ENCODE data around the gene FAM124A. TPM values are rescaled to one million over a fixed set of nuclear protein-coding genes. Genes with fewer than 3 reads are reported as not detected.

FAM124A gene
- polyA plus RNA-seq, 3 donors = 0.03 to 0.20 (median 0.13) TPM

DNA sequence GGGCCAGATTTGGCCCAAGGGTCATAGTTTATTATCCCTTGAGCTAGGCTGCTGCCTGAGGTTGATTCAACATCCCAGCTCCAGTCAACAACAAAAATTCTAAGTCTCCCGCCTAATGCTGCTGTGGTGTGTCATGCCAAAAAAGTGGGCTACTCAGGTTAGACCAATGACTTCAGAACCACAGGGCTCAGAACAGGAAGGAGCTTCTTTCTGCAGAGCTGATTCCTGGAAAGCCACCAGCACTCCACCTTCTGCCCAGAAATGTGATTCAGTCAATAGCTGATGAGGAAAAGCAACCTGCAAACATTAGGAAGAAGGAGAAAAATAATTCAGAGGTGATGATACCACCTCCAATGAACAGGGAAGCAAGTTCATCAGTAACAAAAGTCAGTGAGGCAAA is 61.2 kb downstream of the FAM124A start:
- Histone ChIP-seq H3K9me3 (replicated peaks in 1 of 2; ENCODE audit: control insufficient read depth in 1 of 2, insufficient read depth in 1 of 2, low read length in 2 of 2) (no peaks in the 10 kb centered on the region), H3K4me2 (replicated peaks; ENCODE audit: extremely low read depth, low read length, poor library complexity, severe bottlenecking) (no peak overlapping the region), H3K4me3 (replicated peaks in 1 of 3; ENCODE audit: low read depth in 2 of 3, low read length in 3 of 3) (no peak overlapping the region), H4K20me1 (ENCODE audit: insufficient read depth, low read length) (no peaks in the 10 kb centered on the region), H3K4me1 (ENCODE audit: control insufficient read depth in 1 of 2, insufficient read depth in 2 of 2, low read length in 2 of 2) (no peaks in the 10 kb centered on the region), H3K79me2 (ENCODE audit: insufficient read depth, low read length) (no peaks in the 10 kb centered on the region), H3K27ac (ENCODE audit: low read depth in 1 of 2, low read length in 2 of 2) (no peak overlapping the region), H3K27me3 (ENCODE audit: control insufficient read depth in 2 of 2, insufficient read depth in 2 of 2, low read length in 2 of 2) (no peaks in the 10 kb centered on the region), H2AFZ (ENCODE audit: insufficient read depth, low read depth, low read length, poor library complexity, severe bottlenecking) (no peak overlapping the region), H3K9ac (ENCODE audit: insufficient read depth, low read length, poor library complexity, severe bottlenecking) (no peak overlapping the region), H3K36me3 (replicated peaks in 1 of 2; ENCODE audit: control insufficient read depth in 1 of 2, insufficient read depth in 2 of 2, low read length in 2 of 2) (no peaks in the 10 kb centered on the region)
- Mint-ChIP-seq H3K27ac (no peak overlapping the region), H3K4me3 (no peak overlapping the region), H3K4me1 (peaks cover 2% of the 10 kb centered on the region), H3K9me3 (no peaks in the 10 kb centered on the region), H3K27me3 (ENCODE audit: low read depth in 3 of 3) (peaks cover 2 to 5% (median 2%) of the 10 kb centered on the region in 3 donors), H3K36me3 (peaks cover 0 to 3% of the 10 kb centered on the region in 2 donors)
- DNase-seq = no peak
- intact Hi-C loops (cut with micrococcal nuclease) = loop anchor here in 1 of 2 donors (5.0 kb wide), 1 partner anchor 61 kb away; the partner anchor contains the start of gene FAM124A
- TF ChIP-seq, protein P1, sequence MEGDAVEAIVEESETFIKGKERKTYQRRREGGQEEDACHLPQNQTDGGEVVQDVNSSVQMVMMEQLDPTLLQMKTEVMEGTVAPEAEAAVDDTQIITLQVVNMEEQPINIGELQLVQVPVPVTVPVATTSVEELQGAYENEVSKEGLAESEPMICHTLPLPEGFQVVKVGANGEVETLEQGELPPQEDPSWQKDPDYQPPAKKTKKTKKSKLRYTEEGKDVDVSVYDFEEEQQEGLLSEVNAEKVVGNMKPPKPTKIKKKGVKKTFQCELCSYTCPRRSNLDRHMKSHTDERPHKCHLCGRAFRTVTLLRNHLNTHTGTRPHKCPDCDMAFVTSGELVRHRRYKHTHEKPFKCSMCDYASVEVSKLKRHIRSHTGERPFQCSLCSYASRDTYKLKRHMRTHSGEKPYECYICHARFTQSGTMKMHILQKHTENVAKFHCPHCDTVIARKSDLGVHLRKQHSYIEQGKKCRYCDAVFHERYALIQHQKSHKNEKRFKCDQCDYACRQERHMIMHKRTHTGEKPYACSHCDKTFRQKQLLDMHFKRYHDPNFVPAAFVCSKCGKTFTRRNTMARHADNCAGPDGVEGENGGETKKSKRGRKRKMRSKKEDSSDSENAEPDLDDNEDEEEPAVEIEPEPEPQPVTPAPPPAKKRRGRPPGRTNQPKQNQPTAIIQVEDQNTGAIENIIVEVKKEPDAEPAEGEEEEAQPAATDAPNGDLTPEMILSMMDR (IDR thresholded peaks at IDR 0.05) = no peak
- no CpG with 5 or more reads among the region's 1 CpG for WGBS (ENCODE audit: insufficient coverage)

DNA sequence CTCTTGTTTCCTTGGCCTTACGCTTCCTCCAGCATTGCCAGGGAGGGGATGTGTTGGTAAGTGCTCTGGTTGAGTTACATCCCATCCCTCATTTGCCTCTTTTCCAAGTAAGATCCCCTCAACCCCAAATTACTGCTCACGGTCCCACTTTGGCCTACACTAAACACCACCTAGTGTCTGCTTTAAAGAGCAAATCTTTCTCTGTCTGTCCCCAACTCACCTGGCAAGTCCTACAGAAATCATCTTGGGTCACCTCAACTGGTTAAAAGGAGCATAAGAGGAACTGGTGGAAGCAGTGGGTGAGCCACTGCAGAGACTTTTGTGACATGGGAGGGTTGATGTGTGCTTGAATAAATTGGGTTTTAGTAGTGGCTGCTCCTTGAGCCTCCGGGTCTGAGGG is 62.1 kb downstream of the FAM124A start:
- peaks cover 2% of the 10 kb centered on the region for H3K4me1 Mint-ChIP-seq
- Histone ChIP-seq H3K36me3 (replicated peaks in 1 of 2; ENCODE audit: control insufficient read depth in 1 of 2, insufficient read depth in 2 of 2, low read length in 2 of 2) (no peaks in the 10 kb centered on the region), H3K27me3 (ENCODE audit: control insufficient read depth in 2 of 2, insufficient read depth in 2 of 2, low read length in 2 of 2) (no peaks in the 10 kb centered on the region), H3K9ac (ENCODE audit: insufficient read depth, low read length, poor library complexity, severe bottlenecking) (no peak overlapping the region), H3K4me1 (ENCODE audit: control insufficient read depth in 1 of 2, insufficient read depth in 2 of 2, low read length in 2 of 2) (no peaks in the 10 kb centered on the region), H3K9me3 (replicated peaks in 1 of 2; ENCODE audit: control insufficient read depth in 1 of 2, insufficient read depth in 1 of 2, low read length in 2 of 2) (no peaks in the 10 kb centered on the region), H3K27ac (ENCODE audit: low read depth in 1 of 2, low read length in 2 of 2) (no peak overlapping the region), H4K20me1 (ENCODE audit: insufficient read depth, low read length) (no peaks in the 10 kb centered on the region), H3K79me2 (ENCODE audit: insufficient read depth, low read length) (no peaks in the 10 kb centered on the region), H3K4me3 (replicated peaks in 1 of 3; ENCODE audit: low read depth in 2 of 3, low read length in 3 of 3) (no peak overlapping the region), H3K4me2 (replicated peaks; ENCODE audit: extremely low read depth, low read length, poor library complexity, severe bottlenecking) (no peak overlapping the region), H2AFZ (ENCODE audit: insufficient read depth, low read depth, low read length, poor library complexity, severe bottlenecking) (no peak overlapping the region)
- DNase-seq = no peak
- H3K27me3 Mint-ChIP-seq (ENCODE audit: low read depth in 3 of 3) = peaks cover 2 to 5% (median 2%) of the 10 kb centered on the region in 3 donors
- no peak overlapping the region for H3K4me3 Mint-ChIP-seq
- TF ChIP-seq, protein P1 (IDR thresholded peaks at IDR 0.05) = no peak
- peaks cover 0 to 3% of the 10 kb centered on the region in 2 donors for H3K36me3 Mint-ChIP-seq
- H3K9me3 Mint-ChIP-seq = no peaks in the 10 kb centered on the region
- no peak overlapping the region for H3K27ac Mint-ChIP-seq
- WGBS (ENCODE audit: insufficient coverage) = 90% methylated on average over 2 of the region's 3 CpGs
- intact Hi-C loops (cut with micrococcal nuclease) = loop anchor here in 1 of 2 donors (5.0 kb wide), 1 partner anchor 62 kb away; the partner anchor contains the start of gene FAM124A

Measured in CD14-positive monocyte (primary cell).